K562 (cell line): Measurements from ENCODE around the gene TMEM123. TPM values are rescaled to one million over a fixed set of nuclear protein-coding genes. Genes with fewer than 3 reads are reported as not detected.

ENCODE experiments used
- BCL6 ChIP-seq: fragments of 250-450 bp; sonication (Bioruptor Pico); IDR thresholded peaks from 2 replicates; pipeline ENCODE4 v1.4.0; 2020
- BCOR ChIP-seq: fragments of 450-650 bp; IDR thresholded peaks from 2 replicates; pipeline ENCODE4 v1.6.1; 2016
- COPS2 ChIP-seq: fragments of 450-650 bp; conservative IDR thresholded peaks from 2 replicates; pipeline ENCODE4 v1.6.1; 2016; ENCODE audit warnings: mild to moderate bottlenecking, moderate library complexity
- DDX20 ChIP-seq: fragments of 450-650 bp; IDR thresholded peaks from 2 replicates; pipeline ENCODE4 v1.6.1; 2016; ENCODE audit warnings: missing genetic modification characterization, low read depth, mild to moderate bottlenecking, missing compliant biosample characterization, moderate library complexity
- FIP1L1 ChIP-seq: fragments of 200-400 bp; formaldehyde crosslinking; IDR thresholded peaks from 2 replicates; pipeline ENCODE4 v1.6.1; 2018; ENCODE audit warnings: mild to moderate bottlenecking, low read depth, low read length; ENCODE audit not compliant: poor library complexity, severe bottlenecking
- FOXM1 ChIP-seq, 2 experiments: fragments of 450-650 bp in 1 of 2; sonication (generic) in 1 of 2; formaldehyde crosslinking in 1 of 2; IDR thresholded peaks; 2 replicates each; pipeline versions ENCODE4 v1.6.1 to v1.9.0; 2017 to 2022; ENCODE audit warnings: low read depth in 2 of 2, mild to moderate bottlenecking in 2 of 2, missing genetic modification reagents in 1 of 2, moderate library complexity in 1 of 2
- HDAC8 ChIP-seq: fragments of 450-650 bp; IDR thresholded peaks from 2 replicates; pipeline ENCODE4 v1.6.1; 2016; ENCODE audit warnings: mild to moderate bottlenecking, missing genetic modification characterization, moderate library complexity, missing compliant biosample characterization
- HMG20B ChIP-seq: fragments of 250-450 bp; sonication (Bioruptor Pico); IDR thresholded peaks from 2 replicates; pipeline ENCODE4 v1.5.0; 2021; ENCODE audit warnings: mild to moderate bottlenecking
- HOXB6 ChIP-seq: fragments of 250-450 bp; sonication (Bioruptor Pico); IDR thresholded peaks from 2 replicates; pipeline ENCODE4 v1.5.1; 2022; ENCODE audit warnings: mild to moderate bottlenecking, borderline replicate concordance
- HSF4 ChIP-seq: fragments of 250-450 bp; sonication (Bioruptor Pico); IDR thresholded peaks from 2 replicates; pipeline ENCODE4 v2.1.2; 2022; ENCODE audit warnings: mild to moderate bottlenecking, moderate library complexity, borderline replicate concordance
- MCM3 ChIP-seq: fragments of 450-650 bp; IDR thresholded peaks from 2 replicates; pipeline ENCODE4 v1.6.1; 2016
- NELFE ChIP-seq: IDR thresholded peaks from 2 replicates; pipeline ENCODE4 v1.6.1; 2011; ENCODE audit warnings: mild to moderate bottlenecking; ENCODE audit not compliant: insufficient read depth, insufficient read length
- PBX2 ChIP-seq, 2 experiments: IDR thresholded peaks in 1 of 2; conservative IDR thresholded peaks in 1 of 2; 2 replicates each; pipeline ENCODE4 v1.6.1; 2016; ENCODE audit warnings: low read depth in 2 of 2, mild to moderate bottlenecking in 1 of 2, missing compliant biosample characterization in 1 of 2, missing genetic modification characterization in 1 of 2, moderate library complexity in 1 of 2
- PHF20 ChIP-seq: fragments of 450-650 bp; IDR thresholded peaks from 2 replicates; pipeline ENCODE4 v1.6.1; 2018; ENCODE audit not compliant: partially characterized antibody
- POLR2B ChIP-seq: fragments of 450-650 bp; IDR thresholded peaks from 2 replicates; pipeline ENCODE4 v1.6.1; 2018; ENCODE audit warnings: low read depth; ENCODE audit not compliant: partially characterized antibody
- RBM17 ChIP-seq: fragments of 200-400 bp; formaldehyde crosslinking; IDR thresholded peaks from 2 replicates; pipeline ENCODE4 v1.6.1; 2017; ENCODE audit warnings: low read depth, mild to moderate bottlenecking, low read length, borderline replicate concordance
- RFX1 ChIP-seq: fragments of 450-650 bp; IDR thresholded peaks from 2 replicates; pipeline ENCODE4 v1.6.1; 2016; ENCODE audit warnings: mild to moderate bottlenecking, moderate library complexity
- SRSF9 ChIP-seq: fragments of 200-400 bp; formaldehyde crosslinking; IDR thresholded peaks from 2 replicates; pipeline ENCODE4 v1.6.1; 2017; ENCODE audit warnings: low read depth, low read length, borderline replicate concordance
- TCF3 ChIP-seq: sonication (generic); formaldehyde crosslinking; IDR thresholded peaks from 2 replicates; pipeline ENCODE4 v1.4.0; 2020; ENCODE audit warnings: mild to moderate bottlenecking, missing genetic modification reagents
- USF1 ChIP-seq: sonication (generic); formaldehyde crosslinking; IDR thresholded peaks from 2 replicates; pipeline ENCODE4 v1.9.0; 2022; ENCODE audit warnings: mild to moderate bottlenecking, missing genetic modification reagents
- USF2 ChIP-seq: sonication (generic); formaldehyde crosslinking; IDR thresholded peaks from 2 replicates; pipeline ENCODE4 v1.5.0; 2020; ENCODE audit warnings: missing genetic modification reagents
- XRCC3 ChIP-seq: fragments of 450-650 bp; IDR thresholded peaks from 2 replicates; pipeline ENCODE4 v1.6.1; 2017; ENCODE audit warnings: mild to moderate bottlenecking, moderate library complexity
- ZEB2 ChIP-seq: fragments of 450-650 bp; IDR thresholded peaks from 2 replicates; pipeline ENCODE4 v1.6.1; 2016
- ZNF133 ChIP-seq: fragments of 250-450 bp; sonication (Bioruptor Pico); IDR thresholded peaks from 2 replicates; pipeline ENCODE4 v1.4.0; 2020; ENCODE audit warnings: mild to moderate bottlenecking
- ZNF175 ChIP-seq: fragments of 200-800 bp; sonication (Bioruptor generic); IDR thresholded peaks from 2 replicates; pipeline ENCODE4 v1.6.1; 2016; ENCODE audit warnings: low read depth, mild to moderate bottlenecking, missing genetic modification characterization, missing compliant biosample characterization
- ZNF212 ChIP-seq: fragments of 450-650 bp; formaldehyde crosslinking; IDR thresholded peaks from 2 replicates; pipeline ENCODE4 v1.4.0; 2020; ENCODE audit warnings: mild to moderate bottlenecking
- ZNF239 ChIP-seq: fragments of 250-450 bp; sonication (Bioruptor Pico); IDR thresholded peaks from 2 replicates; pipeline ENCODE4 v1.4.0; 2020; ENCODE audit warnings: mild to moderate bottlenecking
- ZNF586 ChIP-seq: fragments of 450-650 bp; formaldehyde crosslinking; conservative IDR thresholded peaks from 2 replicates; pipeline ENCODE4 v1.4.0; 2020; ENCODE audit warnings: mild to moderate bottlenecking, moderate library complexity
- polyA plus RNA-seq, 8 experiments: library from polyadenylated mRNA; depleted of rRNA in 4 of 8; stranded (reverse) in 5 of 8; unstranded in 3 of 8; fragments of >200 nt; fragmentation: Nextera tagmentation in 2 of 8; fragmentation: Illumina TruSeq in 1 of 8; extraction: Ambion mirVana in 2 of 8; extraction: Trizol in 1 of 8; gene quantifications; 2 replicates each; pipeline versions ENCODE4 v1.2.1 to v1.2.3, GENCODE V29; 2011 to 2014; ENCODE audit warnings: inconsistent platforms in 1 of 8, missing spikeins in 1 of 8
- total RNA-seq, 7 experiments: library from RNA; depleted of rRNA in 6 of 7; stranded (reverse); fragments of >200 nt in 6 of 7; fragmentation: Illumina TruSeq in 2 of 7; extraction: Trizol in 2 of 7; gene quantifications; 2 replicates each; pipeline versions ENCODE4 v1.2.1 to v1.2.3, GENCODE V29; 2011 to 2021; ENCODE audit warnings: low replicate concordance in 1 of 7

TMEM123 gene
- total and polyA plus RNA-seq, 9 of the 15 experiments (the other 6 are each of a cell fraction or from before 2014, with no cell fraction given), result 19.8 to 344 (median 82.4) TPM

GRCh38 chr11:102384419-102385079 is 68.0 kb downstream of the TMEM123 start (continued):
- TF ChIP-seq PBX2 (CRISPR knock-in tag; IDR thresholded peaks at IDR 0.05; ENCODE audit: low read depth) (no peak), PBX2 (tag; conservative IDR thresholded peaks at IDR 0.05; ENCODE audit: low read depth) (no peak), HDAC8 (tag) (no peak), XRCC3 (no peak), HOXB6 (CRISPR knock-in tag) (no peak), SRSF9 (no peak), MCM3 (no peak), FIP1L1 (no peak), POLR2B (no peak), COPS2 (no peak), BCL6 (no peak), HSF4 (CRISPR knock-in tag) (no peak), RFX1 (no peak), USF2 (no peak), ZEB2 (no peak), FOXM1 (IDR thresholded peaks at IDR 0.05; ENCODE audit: low read depth) (no peak), FOXM1 (CRISPR knock-in tag; IDR thresholded peaks at IDR 0.05; ENCODE audit: low read depth) (no peak), BCOR (0 out of 2 replicates have a peak, but pooled peaks have one; percentile 8), ZNF175 (CRISPR knock-in tag) (no peak), USF1 (CRISPR knock-in tag) (no peak), NELFE (no peak), ZNF133 (CRISPR knock-in tag) (no peak), HMG20B (CRISPR knock-in tag) (no peak), TCF3 (peak; percentile 47; the same call in 1 of the 2 replicates), ZNF586 (CRISPR knock-in tag) (no peak), PHF20 (no peak), RBM17 (no peak), ZNF212 (CRISPR knock-in tag) (no peak), DDX20 (tag) (no peak), ZNF239 (CRISPR knock-in tag) (no peak)
